ENCODE measurements around the gene COL16A1. TPM values are rescaled to one million over a fixed set of nuclear protein-coding genes. Genes with fewer than 3 reads are reported as not detected.

Gene COL16A1
- total and polyA plus RNA-seq, 3 experiments from 2014 or later: 0.85 TPM; not detected in 2

DNA sequence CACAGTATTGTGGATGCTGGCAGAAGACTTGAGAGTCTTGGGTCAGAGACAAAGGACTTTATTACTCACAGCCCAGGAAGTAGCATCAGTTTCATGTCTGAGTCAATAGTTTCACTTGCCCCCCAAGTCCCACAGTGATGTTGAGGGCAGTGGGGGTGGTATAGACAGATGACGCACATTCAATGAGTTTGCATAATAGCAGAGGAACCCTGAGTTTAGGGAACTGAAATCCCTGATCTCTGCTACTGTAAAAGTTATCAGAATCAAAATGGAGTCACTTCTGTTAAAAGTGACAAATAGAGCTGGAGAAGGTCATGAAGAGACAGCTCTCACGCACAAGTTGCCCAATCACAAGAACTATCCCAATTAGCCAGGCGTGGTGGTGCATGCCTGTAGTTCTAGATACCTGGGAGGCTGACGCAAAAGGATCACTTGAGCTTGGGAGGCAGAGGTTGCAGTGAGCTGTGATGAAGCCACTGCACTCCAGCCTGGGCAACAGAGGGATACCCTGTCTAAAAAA is 97.8 kb downstream of the COL16A1 start:
- Histone ChIP-seq H3K4me1 (ENCODE audit: insufficient read depth, low read length) (no peaks in the 10 kb centered on the region), H3K27me3 (ENCODE audit: insufficient read depth, low read length, poor library complexity, severe bottlenecking) (no peaks in the 10 kb centered on the region), H3K9me3 (ENCODE audit: low read length) (no peaks in the 10 kb centered on the region), H3K4me3 (ENCODE audit: low read length) (no peak overlapping the region), H3K27ac (ENCODE audit: low read depth, low read length) (no peak overlapping the region), H3K36me3 (ENCODE audit: insufficient read depth, low read length) (no peaks in the 10 kb centered on the region)
- DNase-seq: no peak
- Mint-ChIP-seq H3K27me3 (peaks cover 3 to 15% of the 10 kb centered on the region in 2 donors), H3K9me3 (no peaks in the 10 kb centered on the region), H3K36me3 (no peaks in the 10 kb centered on the region), H3K27ac (no peak overlapping the region), H3K4me1 (no peaks in the 10 kb centered on the region), H3K4me3 (no peak overlapping the region)
- CTCF ChIA-PET: interaction anchor here (2.1 kb wide), 1 partner anchor 13 kb away, joined by 9 read pairs; no protein-coding TSS in a partner anchor
- POLR2A ChIA-PET: no interaction called here

Other genes with a start within 250 kb of the COL16A1 start
- not detected for gene TINAGL1, start 127.5 kb downstream of the COL16A1 start, total RNA-seq
- gene TINAGL1, start 127.5 kb downstream of the COL16A1 start, polyA plus RNA-seq: not detected
- not detected for gene HCRTR1, start 86.3 kb downstream of the COL16A1 start, total RNA-seq
- not detected for gene HCRTR1, start 86.3 kb downstream of the COL16A1 start, polyA plus RNA-seq
- 10 to 100 TPM; 67.9 to 69.9 TPM for gene PEF1, start 59.1 kb downstream of the COL16A1 start, total RNA-seq
- gene PEF1, start 59.1 kb downstream of the COL16A1 start, polyA plus RNA-seq: 98.9 TPM
- under 1 TPM; 0.35 to 0.57 TPM for gene ADGRB2, start 60.3 kb upstream of the COL16A1 start, total RNA-seq
- 0.24 TPM for gene ADGRB2, start 60.3 kb upstream of the COL16A1 start, polyA plus RNA-seq
- gene SPOCD1, start 112.0 kb upstream of the COL16A1 start, total RNA-seq: under 1 TPM in 1 of 2 experiments, not detected in 1; 0.18 TPM
- gene SPOCD1, start 112.0 kb upstream of the COL16A1 start, polyA plus RNA-seq: not detected
- 100 to 1,000 TPM; 339 to 368 TPM for gene PTP4A2, start 234.4 kb upstream of the COL16A1 start, total RNA-seq
- 598 TPM for gene PTP4A2, start 234.4 kb upstream of the COL16A1 start, polyA plus RNA-seq

Measured in CD8-positive, alpha-beta memory T cell (primary cell).